Tibial artery (tissue), 4 donors: ENCODE data around the gene DSG4.

ENCODE experiments used
- DNase-seq, 2 donors: peaks; one replicate each; pipeline ENCODE4 v3.0.0-alpha.2; 2019
- H3K27ac ChIP-seq, 2 donors: fragments of 200-600 bp; sonication (generic) in 1 of 2; 1 replicate in 1 of 2; 2 replicates in 1 of 2; pipeline ENCODE4 v1.5.1; 2018 to 2019; ENCODE audit warnings: mild to moderate bottlenecking in 1 of 2
- H3K27me3 ChIP-seq, 2 donors: fragments of 200-600 bp; sonication (generic) in 1 of 2; one replicate each; pipeline versions ENCODE4 v1.5.1 to v1.6.0; 2016 to 2019
- H3K36me3 ChIP-seq, 3 donors: fragments of 200-600 bp; sonication (generic) in 2 of 3; one replicate each; pipeline ENCODE4 v1.5.1; 2016 to 2019; ENCODE audit warnings: mild to moderate bottlenecking in 2 of 3
- H3K4me1 ChIP-seq, 4 donors: fragments of 200-600 bp; sonication (generic) in 2 of 4; 1 replicate in 3 of 4; 2 replicates in 1 of 4; pipeline ENCODE4 v1.5.1; 2016 to 2019
- H3K4me3 ChIP-seq, 2 donors: fragments of 200-600 bp; sonication (generic) in 1 of 2; 1 replicate in 1 of 2; 2 replicates in 1 of 2; pipeline ENCODE4 v1.5.1; 2018 to 2019; ENCODE audit warnings: mild to moderate bottlenecking in 2 of 2
- H3K9me3 ChIP-seq, 3 donors: fragments of 200-600 bp; sonication (generic) in 1 of 3; one replicate each; pipeline ENCODE4 v1.5.1; 2016 to 2019
- CTCF ChIP-seq, 2 experiments: fragments of 200-600 bp in 1 of 2; fragments of 450-650 bp in 1 of 2; IDR thresholded peaks; one replicate each; pipeline ENCODE4 v1.5.1; 2017 to 2019; ENCODE audit warnings: antibody characterized with exemption in 2 of 2, mild to moderate bottlenecking in 1 of 2, moderate library complexity in 1 of 2
- intact Hi-C: fragments of 100-400 bp; cut with DNase I; formaldehyde crosslinking; loops from one replicate; pipeline ENCODE4 v1.15.0; 2023; ENCODE audit warnings: low total_unique reads

Gene DSG4

GRCh38 chr18:31399306-31400032 lies 22.9 kb downstream of the DSG4 start:
- DNase-seq = no peak

GRCh38 chr18:31401156-31402025 lies 24.8 kb downstream of the DSG4 start:
- TF ChIP-seq CTCF (IDR thresholded peaks at IDR 0.05) = no peak
- Histone ChIP-seq H3K36me3 (no peaks in the 10 kb centered on the region), H3K4me3 (no peak overlapping the region), H3K4me1 (no peaks in the 10 kb centered on the region), H3K9me3 (no peaks in the 10 kb centered on the region), H3K27ac (no peak overlapping the region), H3K27me3 (no peaks in the 10 kb centered on the region)
- intact Hi-C loops = no loop called here
- no peak for DNase-seq

More at GRCh38 chr18:31399306-31400032, 22.9 kb downstream of the DSG4 start:
- intact Hi-C loops = no loop called here
- TF ChIP-seq CTCF (IDR thresholded peaks at IDR 0.05) = no peak
- H3K27ac ChIP-seq = no peak overlapping the region
- no peak overlapping the region for H3K4me3 ChIP-seq
- H3K4me1 ChIP-seq = no peaks in the 10 kb centered on the region
- H3K36me3 ChIP-seq = no peaks in the 10 kb centered on the region
- no peaks in the 10 kb centered on the region for H3K9me3 ChIP-seq
- H3K27me3 ChIP-seq = no peaks in the 10 kb centered on the region

- DNase-seq = no peak
- TF ChIP-seq CTCF (IDR thresholded peaks at IDR 0.05) = no peak
- no peaks in the 10 kb centered on the region for H3K36me3 ChIP-seq
- no peaks in the 10 kb centered on the region for H3K27me3 ChIP-seq
- H3K9me3 ChIP-seq = no peaks in the 10 kb centered on the region
- intact Hi-C loops = no loop called here
- H3K4me3 ChIP-seq = no peak overlapping the region
- H3K27ac ChIP-seq = no peak overlapping the region
- no peaks in the 10 kb centered on the region for H3K4me1 ChIP-seq
These were observed 25.4 kb downstream of the DSG4 start for GRCh38 chr18:31402026-31402373.

GRCh38 chr18:31403409-31403808 lies 26.8 kb downstream of the DSG4 start:
- no peak overlapping the region for H3K27ac ChIP-seq
- TF ChIP-seq CTCF (IDR thresholded peaks at IDR 0.05) = no peak
- H3K4me1 ChIP-seq = no peaks in the 10 kb centered on the region
- no peak for DNase-seq
- H3K4me3 ChIP-seq = no peak overlapping the region
- no peaks in the 10 kb centered on the region for H3K9me3 ChIP-seq
- intact Hi-C loops = no loop called here
- no peaks in the 10 kb centered on the region for H3K27me3 ChIP-seq
- H3K36me3 ChIP-seq = no peaks in the 10 kb centered on the region

- no peaks in the 10 kb centered on the region for H3K9me3 ChIP-seq
- DNase-seq = no peak
- intact Hi-C loops = no loop called here
- TF ChIP-seq CTCF (IDR thresholded peaks at IDR 0.05) = no peak
- no peaks in the 10 kb centered on the region for H3K4me1 ChIP-seq
- no peak overlapping the region for H3K27ac ChIP-seq
- no peaks in the 10 kb centered on the region for H3K27me3 ChIP-seq
- H3K4me3 ChIP-seq = no peak overlapping the region
- no peaks in the 10 kb centered on the region for H3K36me3 ChIP-seq
These were observed 31.1 kb downstream of the DSG4 start for GRCh38 chr18:31407649-31408048.
